HG03025 (cell line): Measurements from ENCODE around the gene SEL1L2.

Source experiments
- ATAC-seq: cut with Tn5 transposase; IDR thresholded peaks from one replicate; pipeline ENCODE4 v1.9.1; 2021; ENCODE audit warnings: mild to moderate bottlenecking, moderate library complexity; ENCODE audit not compliant: unreplicated experiment, low FRiP score

SEL1L2 gene

GRCh38 chr20:13822459-13822858 lies 168.0 kb downstream of the SEL1L2 start:
- no peak for ATAC-seq

- no peak for ATAC-seq
Observed at GRCh38 chr20:13821876-13822275, 168.5 kb downstream of the SEL1L2 start.

- peak; percentile 69 for ATAC-seq
Observed at GRCh38 chr20:13819885-13820645, 170.3 kb downstream of the SEL1L2 start.

- ATAC-seq: no peak
Observed at GRCh38 chr20:13817342-13817741, 173.1 kb downstream of the SEL1L2 start.

GRCh38 chr20:13816757-13817156 lies 173.7 kb downstream of the SEL1L2 start:
- no peak for ATAC-seq

DNA sequence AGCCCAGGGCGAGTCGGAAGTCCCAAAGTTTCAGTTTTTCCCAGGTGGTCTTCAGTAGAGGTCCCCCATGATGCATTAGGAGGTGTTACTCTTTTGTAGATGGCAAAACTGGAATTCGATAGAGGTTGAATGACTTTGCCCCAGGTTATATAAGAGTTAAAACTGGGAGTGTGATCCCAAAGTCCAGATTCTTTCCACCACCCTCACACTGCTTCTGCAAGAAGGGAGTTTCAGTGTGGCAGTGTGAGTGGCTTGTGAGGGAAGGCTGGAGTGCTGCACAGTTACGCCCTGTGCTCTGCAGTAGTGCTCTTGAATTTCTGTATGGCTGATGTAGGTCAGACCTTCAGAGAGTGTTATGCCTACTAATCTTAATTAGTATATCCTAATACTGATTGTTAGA lies 175.7 kb downstream of the SEL1L2 start:
- no peak for ATAC-seq

DNA sequence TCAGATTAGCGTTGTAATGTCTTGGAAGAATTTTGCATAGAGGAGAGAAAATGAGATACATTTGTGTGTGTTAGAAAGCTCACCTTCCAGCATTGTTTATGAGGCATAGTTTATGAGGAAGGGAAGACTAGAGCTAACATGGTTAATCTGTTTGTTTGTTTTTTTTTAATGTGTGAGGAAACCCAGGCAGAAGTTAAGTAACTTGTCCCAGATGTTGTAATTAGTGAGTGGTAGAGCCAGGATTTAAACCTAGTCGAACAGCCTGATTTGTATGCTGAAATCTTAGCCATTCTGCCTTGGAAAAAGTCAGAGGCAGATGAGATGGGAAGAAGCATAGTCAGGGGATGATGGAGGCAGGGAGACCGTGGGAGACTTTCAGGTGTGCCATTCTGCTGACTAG lies 176.5 kb downstream of the SEL1L2 start:
- ATAC-seq: no peak

- ATAC-seq: no peak
Observed at GRCh38 chr20:13810446-13810845, 180.0 kb downstream of the SEL1L2 start.

- ATAC-seq: no peak
Observed at GRCh38 chr20:13809855-13810254, 180.6 kb downstream of the SEL1L2 start.

- ATAC-seq: no peak
Observed at GRCh38 chr20:13809373-13809772, 181.0 kb downstream of the SEL1L2 start.

- no peak for ATAC-seq
Observed at GRCh38 chr20:13800728-13801134, 189.7 kb downstream of the SEL1L2 start.

DNA sequence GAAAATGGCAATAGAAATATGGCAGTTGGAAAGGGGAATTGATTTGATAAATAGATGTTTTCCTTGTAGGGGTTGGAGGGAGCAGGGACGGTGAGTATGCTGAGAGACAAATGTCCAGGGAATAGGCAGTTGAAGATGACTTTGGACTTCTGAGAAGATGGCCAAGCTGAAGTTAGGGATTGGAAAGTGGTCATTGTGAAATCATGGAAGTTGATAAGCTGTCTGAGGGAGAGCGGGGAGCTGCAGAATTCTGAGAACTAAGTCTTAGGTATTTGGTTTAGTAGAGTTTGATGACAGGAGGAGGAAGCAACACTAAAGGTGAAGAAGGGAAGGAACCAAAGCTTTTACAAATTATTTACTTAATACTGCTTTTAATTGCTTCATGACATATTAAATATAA lies 190.4 kb downstream of the SEL1L2 start:
- no peak for ATAC-seq
